ENCODE measurements around the gene ZFHX2.
A peak's percentile ranks its signal among the peaks of the same experiment; 100 is the strongest.
"Not testable (repeated sequence)": the region's sequence is repeated elsewhere in the genome, so short reads cannot be mapped to it uniquely, and the experiment has no call there.

The ZFHX2 gene

DNA sequence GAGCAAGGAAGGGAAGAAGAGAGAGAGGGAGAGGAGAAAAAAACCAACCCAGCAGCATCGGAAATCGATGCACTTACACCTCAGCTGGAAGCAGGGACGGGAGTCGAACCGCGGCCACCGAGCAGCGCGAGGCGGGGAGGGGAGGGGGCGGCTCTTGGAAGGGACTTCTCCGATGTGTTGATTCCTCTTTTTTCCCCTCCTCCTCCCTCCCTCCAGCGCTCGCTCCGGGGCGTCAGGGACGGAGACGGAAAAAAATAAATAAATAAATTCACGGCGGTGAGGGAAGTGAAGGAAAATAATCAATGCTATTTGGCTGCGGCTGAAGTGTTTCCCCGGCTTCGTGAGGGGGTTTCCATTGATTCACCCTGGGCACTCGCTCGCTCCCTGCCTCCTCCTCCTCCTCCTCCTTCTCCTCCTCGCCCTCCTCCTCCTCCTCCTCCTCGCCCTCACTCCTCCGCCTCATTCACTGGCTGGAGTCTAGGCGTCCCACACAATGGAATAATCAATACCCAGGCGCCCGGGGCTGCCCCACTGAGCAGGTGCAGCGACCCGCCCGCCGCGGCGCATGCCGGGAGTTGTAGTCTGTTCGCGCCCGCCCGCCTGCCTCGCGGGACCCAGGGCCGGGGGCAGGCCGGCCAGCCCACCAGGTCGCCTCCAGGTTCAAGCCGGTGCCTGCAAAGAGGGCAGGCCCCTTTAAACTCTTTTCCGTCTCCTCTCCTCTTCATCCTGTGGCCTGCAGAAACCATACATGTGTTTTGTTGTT is at the start of gene ZFHX2:
ZFHX2 (minus strand) TSS at position 500 of the 763 bp plus-strand sequence. CDS start 16,440 bp downstream, outside the sequence.
- peak; percentile 94 for DNase-seq (ENCODE audit: low spot score)

DNA sequence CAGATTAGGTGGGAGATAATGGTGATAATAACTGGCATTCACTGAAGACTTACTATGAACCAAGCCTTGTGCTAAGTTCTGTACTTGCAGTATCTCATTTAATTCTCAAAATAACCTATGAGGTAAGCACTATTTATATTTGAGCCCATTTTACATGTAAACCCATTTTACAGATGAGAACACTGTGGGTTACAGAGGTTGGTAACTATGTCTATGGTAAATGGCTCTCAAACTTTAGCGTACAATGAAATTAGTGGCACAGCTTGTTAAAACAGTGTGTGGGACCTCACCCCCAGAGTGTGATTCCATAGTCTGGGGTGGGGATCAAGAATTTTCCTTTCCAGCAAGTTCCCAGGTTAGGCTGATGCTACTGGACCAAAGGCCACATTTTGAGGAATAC is 49.2 kb upstream of the ZFHX2 start:
- DNase-seq (ENCODE audit: low spot score), result no peak

DNA sequence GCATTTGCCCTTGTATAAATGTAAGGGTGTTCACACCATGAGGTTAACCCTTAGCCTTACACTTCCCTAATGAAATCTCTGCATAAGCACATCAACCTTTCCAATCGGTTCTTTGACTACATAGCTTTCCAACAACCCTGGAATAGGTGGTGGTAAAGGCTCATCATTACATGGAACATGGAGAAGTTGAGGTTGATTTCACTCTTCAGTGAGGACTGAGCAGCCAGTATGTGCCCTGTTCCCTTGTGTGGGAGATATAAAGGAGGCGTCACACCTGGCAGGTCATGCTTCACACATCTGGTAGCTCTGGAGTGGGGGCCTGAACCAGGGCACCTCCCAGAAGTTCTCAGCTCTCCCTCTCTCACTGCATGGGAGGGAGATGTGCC is 48.8 kb upstream of the ZFHX2 start:
- no peak for DNase-seq (ENCODE audit: low spot score)

DNA sequence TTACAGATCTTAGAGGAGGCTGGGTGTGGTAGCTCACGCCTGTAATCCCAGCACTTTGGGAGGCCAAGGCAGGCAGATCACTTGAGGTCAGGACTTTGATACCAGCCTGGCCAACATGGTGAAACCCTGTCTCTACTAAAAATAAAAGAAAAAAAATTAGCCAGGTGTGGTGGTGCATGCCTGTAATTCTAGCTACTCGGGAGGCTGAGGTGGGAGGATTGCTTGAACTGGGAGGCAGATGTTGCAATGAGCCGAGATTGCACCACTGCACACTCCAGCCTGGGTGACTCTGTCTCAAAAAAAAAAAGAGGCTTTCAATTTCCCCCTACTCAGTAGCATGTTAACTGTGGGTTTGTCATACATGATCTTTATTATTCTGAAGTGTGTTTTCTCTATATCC is 42.6 kb upstream of the ZFHX2 start:
- DNase-seq (ENCODE audit: low spot score), result not testable (repeated sequence)

DNA sequence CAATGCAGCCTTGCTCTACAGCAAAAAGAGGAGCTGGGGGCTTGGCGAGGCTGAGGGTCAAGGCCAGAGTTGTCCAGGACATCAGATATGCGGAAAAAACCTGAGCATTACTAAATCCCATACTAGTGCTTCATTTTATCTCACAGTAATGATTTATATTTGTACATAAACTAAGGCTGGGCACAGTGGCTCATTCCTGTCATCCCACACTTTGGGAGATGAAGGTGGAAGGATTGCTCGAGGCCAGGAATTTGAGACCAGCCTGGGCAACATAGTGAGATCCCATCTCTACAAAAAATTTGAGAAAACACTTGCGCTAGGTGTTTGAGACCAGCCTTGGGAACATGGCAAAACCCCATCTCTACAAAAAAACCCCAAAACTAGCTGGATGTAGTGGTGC is 38.6 kb upstream of the ZFHX2 start:
- DNase-seq (ENCODE audit: low spot score), result no peak

DNA sequence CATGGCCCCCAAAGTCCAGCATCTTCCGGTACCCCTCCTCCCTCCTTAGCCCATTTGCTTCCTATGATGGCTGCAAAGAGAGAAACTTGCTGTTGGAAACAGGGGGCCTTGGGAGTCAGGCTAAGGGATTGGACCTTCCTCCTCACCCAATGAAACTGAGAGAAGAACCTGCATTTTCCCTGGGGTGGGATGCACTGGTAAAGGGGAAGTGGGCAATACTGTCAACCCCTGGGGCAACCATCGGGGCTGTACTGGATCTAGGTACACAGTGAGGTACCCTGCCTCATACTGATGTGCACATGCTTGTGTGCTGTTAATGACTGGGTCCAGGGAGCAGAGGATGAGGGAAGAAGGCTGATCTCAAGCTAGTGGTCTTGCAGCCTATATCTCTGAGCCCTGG is 38.0 kb upstream of the ZFHX2 start:
- DNase-seq (ENCODE audit: low spot score), result no peak

DNA sequence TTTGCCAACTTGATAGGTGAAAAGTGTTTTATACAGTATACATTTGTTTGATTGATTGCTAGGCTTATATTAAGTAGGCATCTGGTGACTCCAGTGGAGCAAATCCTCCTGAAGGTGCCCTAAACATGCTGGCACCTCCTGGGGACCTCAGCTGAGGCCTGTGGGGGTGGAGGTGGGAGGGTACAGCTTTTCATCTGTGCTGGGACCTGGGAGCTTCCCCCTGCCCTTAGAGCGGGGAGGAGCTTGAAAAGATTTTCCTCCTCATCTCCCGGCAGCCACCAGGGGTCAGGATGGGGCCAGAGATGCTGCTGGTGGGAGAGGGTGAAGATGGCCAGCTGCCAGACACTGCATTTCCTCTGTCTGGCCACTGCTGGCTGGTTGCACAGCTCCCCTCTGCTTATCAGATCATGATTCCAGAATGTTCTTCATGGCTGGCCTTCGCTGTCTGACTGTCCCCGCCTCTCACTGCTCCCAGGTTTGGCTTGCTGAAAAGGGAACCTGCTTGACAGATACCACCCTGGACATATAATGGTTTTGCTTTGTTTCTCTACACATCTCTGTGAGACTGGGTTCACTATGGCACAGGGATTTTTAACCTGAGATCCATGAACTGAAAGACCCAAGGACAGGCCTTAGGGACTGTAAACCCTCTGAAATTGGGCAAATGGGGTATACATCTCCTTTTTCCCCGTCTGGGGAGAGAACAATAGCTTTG is 37.5 kb upstream of the ZFHX2 start:
- peak; percentile 87 for DNase-seq (ENCODE audit: low spot score)

DNA sequence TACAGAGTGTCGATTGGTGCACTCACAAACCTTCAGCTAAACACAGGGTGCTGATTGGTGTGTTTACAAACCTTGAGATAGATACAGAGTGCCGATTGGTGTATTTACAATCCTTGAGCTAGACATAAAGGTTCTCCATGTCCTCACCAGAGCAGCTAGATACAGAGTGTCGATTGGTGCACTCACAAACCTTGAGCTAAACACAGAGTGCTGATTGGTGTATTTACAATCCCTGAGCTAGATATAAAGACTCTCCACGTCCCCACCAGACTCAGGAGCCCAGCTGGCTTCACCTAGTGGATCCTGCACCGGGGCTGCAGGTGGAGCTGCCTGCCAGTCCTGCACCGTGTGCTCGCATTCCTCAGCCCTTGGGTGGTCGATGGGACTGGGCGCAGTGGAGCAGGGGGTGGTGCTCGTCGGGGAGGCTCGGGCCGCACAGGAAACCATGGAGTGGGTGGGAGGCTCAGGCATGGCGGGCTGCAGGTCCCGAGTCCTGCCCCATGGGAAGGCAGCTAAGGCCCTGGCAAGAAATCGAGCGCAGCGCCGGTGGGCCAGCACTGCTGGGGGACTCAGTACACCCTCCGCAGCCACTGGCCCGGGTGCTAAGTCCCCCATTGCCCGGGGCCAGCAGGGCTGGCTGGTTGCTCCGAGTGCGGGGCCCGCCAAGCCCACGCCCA is 33.1 kb upstream of the ZFHX2 start:
- DNase-seq (ENCODE audit: low spot score), result not testable (repeated sequence)

DNA sequence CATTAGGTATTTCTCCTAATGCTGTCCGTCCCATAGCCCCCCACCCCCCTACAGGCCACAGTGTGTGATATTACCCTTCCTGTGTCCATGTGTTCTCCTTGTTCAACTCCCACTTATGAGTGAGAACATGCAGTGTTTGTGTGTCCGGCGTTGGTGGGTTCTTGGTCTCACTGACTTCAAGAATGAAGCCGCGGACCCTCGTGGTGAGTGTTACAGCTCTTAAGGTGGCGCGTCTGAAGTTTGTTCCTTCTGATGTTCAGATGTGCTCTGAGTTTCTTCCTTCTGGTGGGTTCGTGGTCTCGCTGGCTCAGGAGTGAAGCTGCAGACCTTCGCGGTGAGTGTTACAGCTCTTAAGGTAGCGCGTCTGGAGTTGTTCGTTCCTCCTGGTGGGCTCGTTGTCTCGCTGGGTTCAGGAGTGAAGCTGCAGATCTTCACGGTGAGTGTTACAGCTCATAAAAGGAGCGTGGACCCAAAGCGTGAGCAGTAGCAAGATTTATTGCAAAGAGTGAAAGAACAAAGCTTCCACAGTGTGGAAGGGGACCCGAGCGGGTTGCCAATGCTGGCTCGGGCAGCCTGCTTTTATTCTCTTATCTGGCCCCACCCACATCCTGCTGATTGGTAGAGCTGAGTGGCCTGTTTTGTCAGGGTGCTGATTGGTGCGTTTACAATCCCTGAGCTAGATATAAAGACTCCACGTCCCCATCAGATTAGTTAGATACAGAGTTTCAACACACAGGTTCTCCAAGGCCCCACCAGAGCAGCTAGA is 32.4 kb upstream of the ZFHX2 start:
- DNase-seq (ENCODE audit: low spot score), result not testable (repeated sequence)

DNA sequence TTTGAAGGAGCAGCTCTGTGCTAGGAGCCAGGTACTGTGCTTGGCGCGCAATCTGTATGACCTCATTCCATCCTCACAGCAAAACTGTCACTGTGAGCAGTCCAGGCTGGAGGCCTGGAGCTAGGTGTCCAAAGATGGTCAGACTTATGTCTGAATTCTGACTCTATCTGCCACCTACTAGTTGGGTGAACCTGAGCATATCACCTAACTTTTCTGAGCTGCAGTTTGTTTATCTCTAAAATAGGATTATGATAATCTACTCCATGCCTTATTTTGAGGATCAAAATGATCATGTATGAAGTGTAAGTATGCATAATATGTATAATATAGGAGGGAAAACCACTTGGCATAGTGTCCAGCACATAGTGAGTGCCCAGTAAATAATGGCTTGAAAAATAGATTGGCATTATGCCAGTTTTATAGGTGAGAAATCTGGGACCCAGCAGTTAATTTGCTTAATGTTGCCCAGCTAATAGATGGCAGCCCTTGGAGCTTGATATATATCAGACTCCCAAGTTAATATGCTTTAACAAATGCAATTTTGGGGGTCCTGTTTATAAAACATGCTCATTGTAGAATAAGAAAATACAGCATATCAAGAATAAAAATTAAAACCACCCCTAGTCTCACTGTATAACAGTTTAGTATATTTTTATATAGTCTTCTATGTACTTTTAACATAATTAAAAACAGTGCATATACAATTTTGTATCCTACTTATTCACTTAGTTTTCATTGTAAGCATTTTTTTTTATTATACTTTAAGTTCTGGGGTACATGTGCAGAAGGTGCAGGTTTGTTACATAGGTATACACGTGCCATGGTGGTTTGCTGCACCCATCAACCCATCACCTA is 31.6 kb upstream of the ZFHX2 start:
- DNase-seq (ENCODE audit: low spot score), result no peak

DNA sequence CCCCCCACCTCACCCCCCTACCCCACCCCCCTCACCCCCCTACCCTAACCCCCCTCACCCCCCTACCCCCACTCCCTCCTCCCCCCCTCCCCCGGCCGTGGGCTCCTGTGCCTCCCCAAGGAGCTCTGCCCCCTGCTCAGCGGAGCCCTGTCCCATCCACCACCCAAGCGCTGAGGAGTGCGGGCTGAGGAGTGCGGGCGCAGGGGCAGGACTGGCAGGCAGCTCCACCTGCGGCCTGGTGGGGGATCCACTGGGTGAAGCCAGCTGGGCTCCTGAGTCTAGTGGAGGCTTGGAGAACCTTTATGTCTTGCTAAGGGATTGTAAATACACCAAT is 29.4 kb upstream of the ZFHX2 start:
- DNase-seq (ENCODE audit: low spot score), result no peak

DNA sequence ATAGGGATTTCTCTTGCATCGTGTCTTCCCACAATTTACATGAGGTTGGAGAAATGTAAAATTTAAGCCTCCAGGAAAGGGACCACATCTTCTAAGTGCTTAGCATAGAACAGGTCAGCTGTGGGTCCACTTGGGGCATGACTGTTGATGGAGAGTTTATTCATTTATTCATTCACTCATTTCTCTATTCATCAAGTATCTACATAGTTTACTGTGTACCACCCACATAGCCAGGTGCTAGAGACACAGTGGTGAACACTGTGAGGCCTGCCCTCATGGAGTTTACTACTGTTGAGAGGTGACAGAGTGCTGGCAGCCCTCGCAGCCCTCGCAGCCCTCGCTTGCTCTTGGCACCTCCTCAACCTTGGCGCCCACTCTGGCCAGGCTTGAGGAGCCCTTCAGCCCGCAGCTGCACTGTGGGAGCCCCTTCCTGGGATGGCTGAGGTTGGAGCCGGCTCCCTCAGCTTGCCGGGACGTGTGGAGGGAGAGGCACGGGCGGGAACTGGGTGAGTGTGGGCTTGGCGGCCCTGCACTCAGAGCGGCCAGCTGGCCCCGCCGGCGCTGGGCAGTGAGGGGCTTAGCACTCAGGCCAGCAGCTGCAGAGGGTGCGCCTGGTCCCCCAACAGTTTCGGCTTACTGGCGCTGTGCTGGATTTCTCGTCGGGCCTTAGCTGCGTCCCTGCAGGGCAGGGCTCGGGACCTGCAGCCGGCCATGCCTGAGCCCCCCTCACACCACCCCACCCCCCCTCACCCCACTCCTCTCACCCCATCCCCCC is 28.8 kb upstream of the ZFHX2 start:
- no peak for DNase-seq (ENCODE audit: low spot score)

DNA sequence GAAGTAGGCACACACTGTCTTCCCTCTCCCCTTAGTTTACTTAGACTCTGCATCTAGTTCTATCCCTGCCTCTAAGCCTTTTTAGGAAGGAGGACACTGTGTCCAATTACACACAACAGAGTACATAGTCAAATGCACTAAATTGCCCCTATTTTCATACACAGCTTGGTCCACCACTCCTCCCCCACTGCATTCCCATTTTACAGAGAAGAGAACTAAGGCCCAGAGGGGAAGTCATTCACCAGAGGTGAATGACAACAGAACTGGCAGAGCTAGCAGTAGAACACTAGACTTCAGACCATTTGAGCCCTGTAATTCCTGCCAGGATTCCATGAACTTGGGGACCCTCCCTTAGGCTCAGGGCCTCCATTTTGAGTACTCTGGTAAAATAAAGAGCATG is 28.2 kb upstream of the ZFHX2 start:
- no peak for DNase-seq (ENCODE audit: low spot score)

DNA sequence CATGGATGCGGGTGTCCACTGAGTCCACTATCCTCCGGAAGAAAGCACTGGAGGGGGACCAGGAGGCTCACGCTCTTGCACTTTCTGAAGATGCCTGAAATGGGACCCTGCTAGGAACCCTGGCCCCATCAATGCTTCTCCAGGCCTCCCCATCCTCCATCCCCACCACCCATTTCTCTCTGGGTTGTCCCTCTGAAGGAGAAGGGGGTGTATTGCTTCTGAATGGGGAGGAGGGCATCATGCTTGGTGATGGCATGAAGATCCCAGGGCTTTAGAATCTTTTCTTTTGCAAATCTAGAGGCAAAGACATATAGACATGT is 27.7 kb upstream of the ZFHX2 start:
- DNase-seq (ENCODE audit: low spot score), result no peak

DNA sequence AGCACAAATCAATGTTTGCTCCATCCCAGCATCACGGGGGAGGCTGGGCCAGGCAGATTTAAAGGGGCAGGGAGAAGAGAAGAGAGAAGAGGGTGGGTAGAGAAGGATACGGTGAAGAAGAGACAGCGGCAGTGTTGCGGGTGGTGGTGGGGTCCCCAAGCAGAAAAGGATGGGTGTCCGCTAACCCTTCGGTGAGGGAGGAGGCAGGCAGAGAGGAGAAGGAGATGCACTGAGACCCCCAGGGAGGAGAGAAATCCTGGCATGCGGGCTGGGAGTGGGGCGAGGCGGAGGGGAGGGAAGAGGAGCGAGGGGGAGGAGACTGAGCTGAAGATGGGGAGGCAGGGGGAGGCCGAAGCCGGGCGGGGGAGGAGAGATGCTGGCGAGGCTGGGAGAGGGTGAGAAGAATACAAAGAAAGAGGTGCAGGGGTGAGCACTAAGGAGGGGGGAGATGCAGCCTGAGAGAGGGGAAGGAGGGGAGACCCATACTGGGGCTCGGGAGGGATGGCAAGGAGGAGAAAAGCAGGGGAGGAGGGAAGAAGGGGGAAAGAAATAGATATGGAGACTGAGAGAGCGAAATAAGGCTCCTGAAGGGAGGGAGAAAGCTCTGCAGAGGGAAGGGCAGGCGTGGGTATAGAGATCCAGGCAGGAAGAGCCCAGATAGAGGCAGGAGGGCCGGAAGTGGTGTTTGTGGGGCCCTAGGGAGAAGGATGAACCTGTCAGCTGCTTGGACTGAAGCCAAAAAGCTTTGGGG is 27.2 kb upstream of the ZFHX2 start, which contains the start of gene JPH4:
JPH4 (minus strand) TSS at position 231 of the 751 bp plus-strand sequence. CDS start 1,337 bp downstream, outside the sequence.
- no peak for DNase-seq (ENCODE audit: low spot score)

DNA sequence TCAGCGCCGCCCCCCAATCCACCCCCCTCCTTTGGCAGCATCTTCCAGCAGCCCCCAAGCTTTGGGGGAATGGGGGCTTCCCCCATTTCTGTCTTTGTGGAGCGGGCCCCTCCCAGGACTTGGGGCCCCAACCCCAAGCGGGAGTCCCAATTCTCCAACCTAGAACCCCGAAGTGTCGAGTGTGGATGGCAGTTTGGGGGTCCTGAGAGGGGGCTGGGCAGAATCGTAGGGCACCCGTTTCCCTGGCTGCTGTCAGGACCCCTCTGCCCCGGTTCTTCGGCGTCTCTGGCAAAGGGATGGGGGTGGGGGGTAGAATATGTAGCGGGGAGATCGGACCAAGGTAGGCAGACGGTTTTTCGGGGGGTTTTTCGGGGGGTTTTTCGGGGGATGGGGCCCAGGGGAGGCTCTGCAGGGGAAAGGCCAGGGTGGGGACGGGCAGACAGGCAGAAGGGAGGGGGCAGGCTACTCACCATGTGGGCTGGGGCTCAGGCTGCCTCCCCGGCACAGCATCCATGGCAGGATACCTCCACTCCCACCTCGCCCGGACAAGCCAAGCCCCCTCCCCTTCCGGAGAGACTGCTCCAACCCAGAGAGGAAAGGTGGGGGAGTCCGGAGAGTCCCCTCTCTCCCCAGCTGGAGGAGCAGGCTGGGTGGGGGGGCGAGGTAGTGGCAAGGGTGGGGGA is 26.3 kb upstream of the ZFHX2 start:
- DNase-seq (ENCODE audit: low spot score), result no peak

DNA sequence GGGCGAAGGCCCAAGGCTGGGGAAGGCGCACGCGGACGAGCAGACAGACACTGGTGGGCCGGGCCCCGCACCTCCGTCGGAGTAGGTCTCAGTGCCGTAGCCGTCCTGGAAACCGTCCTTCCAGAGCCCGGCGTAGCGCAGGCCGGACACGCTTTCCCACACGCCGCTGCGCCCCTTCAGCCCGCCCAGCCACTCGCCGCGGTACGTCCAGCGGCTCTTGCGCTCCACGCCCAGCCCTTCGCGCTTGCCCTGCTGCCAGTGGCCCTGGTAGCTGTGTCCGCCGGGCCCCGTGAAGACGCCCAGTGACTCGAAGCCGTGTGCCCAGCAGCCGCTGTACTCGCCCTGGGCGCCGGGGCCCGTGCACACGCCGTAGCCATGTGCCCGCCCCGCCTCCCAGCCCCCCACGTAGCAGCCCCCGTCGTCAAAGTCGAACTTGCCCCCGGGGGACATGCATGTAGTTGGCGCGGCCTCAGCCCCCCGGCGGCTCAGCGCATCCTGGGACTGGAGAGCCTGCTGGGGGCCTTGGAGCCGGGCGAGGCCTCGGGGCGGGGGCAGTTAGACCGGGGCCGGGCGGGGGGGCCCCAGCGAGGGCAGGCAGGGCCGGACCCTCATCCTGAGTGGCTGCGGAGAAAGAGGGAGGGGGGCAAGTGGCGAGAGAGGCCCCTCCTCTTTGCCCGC is 25.6 kb upstream of the ZFHX2 start:
- DNase-seq (ENCODE audit: low spot score), result no peak

DNA sequence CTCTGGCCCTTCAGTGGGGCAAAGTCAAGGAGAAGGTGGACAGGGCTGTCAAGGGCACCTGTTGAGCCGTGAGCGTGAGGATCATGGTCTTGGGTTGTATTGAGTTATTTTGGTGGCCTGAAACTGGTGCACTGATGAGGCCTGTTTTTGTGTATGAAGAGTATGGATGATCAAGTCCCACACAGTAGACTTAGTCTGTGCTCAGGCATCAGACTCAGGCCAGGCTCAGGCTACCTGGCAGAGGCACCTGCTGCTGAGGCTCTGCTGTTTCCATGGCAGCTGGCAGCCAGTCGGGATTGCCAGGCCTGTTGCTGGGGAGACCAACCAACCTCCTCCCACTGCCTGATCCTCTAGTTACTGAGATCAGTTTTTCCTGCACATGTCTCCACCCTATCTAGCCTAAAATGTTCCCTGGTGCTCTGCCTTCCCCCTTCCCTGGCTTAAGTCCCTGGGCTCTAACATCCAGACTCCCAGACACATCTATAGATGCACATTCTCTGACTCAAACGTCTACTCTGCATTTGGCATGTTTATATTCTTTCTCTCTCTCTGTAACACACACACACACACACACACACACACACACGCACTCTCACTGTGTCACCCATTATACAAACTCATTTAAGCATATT is 21.9 kb upstream of the ZFHX2 start:
- no peak for DNase-seq (ENCODE audit: low spot score)
